Midbrain (tissue), 1 donor: Measurements from ENCODE around the gene ADCY10.
"Not testable (repeated sequence)": the region's sequence is repeated elsewhere in the genome, so short reads cannot be mapped to it uniquely, and the experiment has no call there.

ENCODE experiments used
- DNase-seq: peaks from one replicate; lab custom pipeline; 2025; lab: John Stamatoyannopoulos, UW

The ADCY10 gene

GRCh38 chr1:167806676-167807075, 107.3 kb downstream of the ADCY10 start:
- not testable (repeated sequence) for DNase-seq

DNA sequence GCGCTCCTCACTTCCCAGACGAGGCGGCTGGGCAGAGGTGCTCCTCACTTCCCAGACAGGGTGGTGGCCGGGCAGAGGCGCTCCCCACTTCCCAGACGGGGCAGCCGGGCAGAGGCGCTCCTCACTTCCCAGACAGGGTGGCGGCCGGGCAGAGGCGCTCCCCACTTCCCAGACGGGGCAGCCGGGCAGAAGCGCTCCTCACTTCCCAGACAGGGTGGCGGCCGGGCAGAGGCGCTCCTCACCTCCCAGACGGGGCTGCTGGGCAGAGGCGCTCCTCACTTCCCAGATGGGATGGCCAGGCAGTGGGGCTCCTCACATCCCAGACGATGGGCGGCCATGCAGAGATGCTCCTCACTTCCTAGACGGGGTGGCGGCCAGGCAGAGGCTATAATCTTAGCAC, 107.7 kb downstream of the ADCY10 start:
- not testable (repeated sequence) for DNase-seq

- DNase-seq = no peak
These were observed 108.8 kb downstream of the ADCY10 start for GRCh38 chr1:167805041-167805556.

DNA sequence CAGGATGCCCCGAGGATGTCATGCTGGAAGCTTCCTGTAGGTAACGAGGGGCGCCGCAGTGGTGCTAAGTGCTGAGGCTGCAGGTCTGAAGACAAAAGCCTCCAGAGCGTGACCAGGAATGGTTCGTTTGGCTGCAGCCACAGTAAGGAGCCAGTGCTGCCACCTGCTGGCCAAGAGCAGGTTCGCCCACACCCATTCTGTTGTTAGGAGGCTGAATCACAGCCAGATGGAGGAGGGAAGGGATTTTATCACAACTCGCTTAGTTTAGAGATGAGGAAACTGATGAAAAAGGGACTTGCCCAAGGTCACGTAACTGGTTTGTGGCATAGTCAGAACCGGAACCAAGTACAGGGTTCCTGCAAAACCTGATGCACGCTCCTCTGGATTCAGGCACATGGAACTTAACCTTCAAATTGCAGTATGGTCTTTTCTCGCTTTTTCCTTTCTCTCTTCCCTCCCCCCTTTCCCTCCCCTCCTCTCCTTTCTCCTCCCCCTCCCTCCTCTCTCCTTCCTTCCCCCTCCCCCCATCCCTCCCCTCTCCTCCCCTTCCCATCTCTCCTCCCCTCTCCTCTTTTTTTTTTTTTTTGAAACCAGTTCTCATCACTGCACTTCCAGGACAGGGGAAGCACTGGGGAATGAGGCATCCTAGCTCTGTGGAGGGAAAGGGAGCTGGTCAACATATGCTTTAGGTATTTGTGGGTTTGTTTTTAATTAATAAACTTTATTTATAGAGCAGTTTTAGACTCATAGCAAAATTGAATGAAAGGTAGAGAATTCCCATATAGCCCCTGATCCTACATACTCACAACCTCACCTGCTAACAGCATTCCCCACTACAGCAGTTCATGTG, 110.4 kb downstream of the ADCY10 start:
- peak; percentile 88 for DNase-seq

DNA sequence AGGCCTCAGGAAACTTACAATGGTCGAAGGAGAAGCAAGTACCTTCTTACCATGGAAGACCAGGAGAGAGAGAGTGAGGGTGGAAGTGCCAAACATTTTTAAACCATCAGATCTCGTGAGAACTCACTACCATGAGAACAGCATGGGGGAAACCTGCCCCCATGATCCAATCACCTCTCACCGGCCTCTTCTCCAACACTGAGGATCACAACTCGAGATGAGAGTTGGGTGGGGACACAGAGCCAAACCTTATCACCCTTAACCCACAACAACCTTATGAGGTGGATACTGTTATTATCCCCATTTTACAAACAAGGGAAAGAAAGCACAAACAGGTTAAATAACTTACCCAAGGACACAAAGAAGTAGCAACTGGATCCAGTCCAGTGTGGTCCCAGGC, 111.7 kb downstream of the ADCY10 start:
- no peak for DNase-seq

DNA sequence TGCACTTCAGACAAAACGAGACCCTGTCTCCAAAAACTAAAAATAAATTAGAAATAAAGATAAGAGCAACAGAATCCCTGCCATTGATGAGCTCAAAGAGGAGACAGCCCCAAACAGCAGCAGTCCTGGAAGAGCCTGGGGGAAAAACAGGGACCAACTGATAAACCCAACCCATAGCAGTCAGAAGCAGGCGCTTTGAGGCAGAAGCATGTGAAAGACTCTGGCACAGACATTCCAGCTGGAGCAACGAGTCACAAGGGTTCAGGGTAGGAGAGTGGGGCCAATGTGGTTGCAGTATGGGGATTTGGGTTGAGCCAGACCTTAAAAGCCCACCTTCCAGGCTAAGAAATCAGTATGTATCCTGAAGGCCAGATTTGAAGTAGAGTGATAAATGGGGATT, 113.7 kb downstream of the ADCY10 start:
- DNase-seq = no peak

DNA sequence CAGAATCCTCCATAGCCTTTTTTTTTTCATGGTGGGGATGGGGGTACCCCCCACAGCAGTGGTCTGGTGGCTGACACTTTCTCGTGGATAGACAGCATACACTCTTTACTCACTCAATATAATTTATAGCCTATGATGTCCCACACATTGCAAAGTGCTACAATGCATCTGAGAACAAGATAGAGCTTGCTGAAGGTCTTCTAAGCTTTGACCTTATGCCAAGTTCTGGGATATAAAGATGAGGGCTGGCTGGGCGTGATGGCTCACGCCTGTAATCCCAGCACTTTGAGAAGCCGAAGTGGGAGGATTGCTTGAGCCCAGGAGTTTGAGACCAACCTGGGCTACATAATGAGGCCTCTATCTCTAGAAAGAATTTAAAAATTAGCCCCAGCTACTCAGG, 114.2 kb downstream of the ADCY10 start:
- DNase-seq = no peak

- no peak for DNase-seq
These were observed 115.0 kb downstream of the ADCY10 start for GRCh38 chr1:167798952-167799351.

DNA sequence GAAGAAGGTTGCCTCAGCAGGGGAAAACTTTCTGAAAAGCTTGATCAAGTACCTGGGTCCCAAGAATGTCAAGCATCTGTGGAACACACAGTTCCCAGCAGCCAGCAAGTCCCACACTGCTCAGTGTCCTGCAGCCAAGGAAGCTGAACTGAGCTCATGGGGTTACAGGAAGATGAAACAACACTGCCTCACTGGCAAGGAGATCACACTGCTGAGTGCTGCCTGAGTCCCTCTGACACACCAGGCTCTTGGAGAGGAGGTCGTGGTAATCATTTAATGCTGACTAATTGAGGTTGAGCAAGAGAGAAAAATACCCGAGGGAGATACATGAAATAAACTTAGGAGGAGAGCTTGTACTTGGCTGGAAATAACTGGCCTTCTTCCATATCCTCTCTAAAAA, 116.9 kb downstream of the ADCY10 start:
- peak; percentile 48 for DNase-seq

- no peak for DNase-seq
These were observed 117.9 kb downstream of the ADCY10 start for GRCh38 chr1:167795810-167796740.

GRCh38 chr1:167794043-167794442, 119.9 kb downstream of the ADCY10 start:
- no peak for DNase-seq

- no peak for DNase-seq
These were observed 121.8 kb downstream of the ADCY10 start for GRCh38 chr1:167792188-167792565.

DNA sequence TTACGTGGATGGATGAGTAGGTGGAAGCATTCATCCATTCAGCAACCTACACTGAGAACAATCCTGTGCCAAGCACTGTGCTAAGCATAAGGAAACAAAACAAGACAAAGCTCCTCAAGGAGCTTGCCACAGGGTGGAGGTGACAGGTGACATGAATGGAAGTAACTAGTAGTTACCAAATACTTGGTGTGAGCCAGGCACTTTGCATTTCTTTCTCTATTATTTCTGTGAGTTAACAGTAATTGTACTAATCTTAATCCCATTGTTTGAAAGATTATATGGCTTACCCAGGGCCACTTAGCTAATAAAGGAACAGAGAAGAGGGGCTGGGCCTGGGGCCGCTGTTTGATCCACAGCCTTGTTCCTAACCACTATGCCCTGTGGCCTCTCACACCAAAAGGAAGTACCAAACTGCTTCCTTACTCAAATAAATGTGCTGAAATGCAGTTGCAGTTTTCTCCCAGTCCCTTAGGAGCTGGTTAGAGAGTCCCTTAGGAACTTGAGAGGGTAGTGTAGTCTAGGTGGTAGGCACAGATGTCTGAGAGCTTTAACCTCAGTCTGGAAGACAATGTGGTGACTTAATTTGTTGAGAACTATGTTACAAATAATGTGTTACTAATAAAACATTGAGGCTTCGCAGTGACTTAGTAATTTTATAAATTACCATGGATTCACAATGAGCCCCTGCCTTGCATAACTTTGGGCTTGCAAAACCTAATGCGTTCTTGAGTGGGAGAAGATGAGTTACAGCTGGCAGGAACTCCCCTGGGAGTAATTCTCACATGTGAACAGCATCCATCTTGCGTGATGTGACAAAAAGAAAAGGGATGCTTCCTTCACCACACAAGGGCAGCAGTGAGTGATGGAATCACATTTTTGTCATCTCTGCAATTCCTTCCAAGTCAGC, 122.4 kb downstream of the ADCY10 start:
- no peak for DNase-seq

- DNase-seq = no peak
These were observed 123.8 kb downstream of the ADCY10 start for GRCh38 chr1:167790117-167790516.

DNA sequence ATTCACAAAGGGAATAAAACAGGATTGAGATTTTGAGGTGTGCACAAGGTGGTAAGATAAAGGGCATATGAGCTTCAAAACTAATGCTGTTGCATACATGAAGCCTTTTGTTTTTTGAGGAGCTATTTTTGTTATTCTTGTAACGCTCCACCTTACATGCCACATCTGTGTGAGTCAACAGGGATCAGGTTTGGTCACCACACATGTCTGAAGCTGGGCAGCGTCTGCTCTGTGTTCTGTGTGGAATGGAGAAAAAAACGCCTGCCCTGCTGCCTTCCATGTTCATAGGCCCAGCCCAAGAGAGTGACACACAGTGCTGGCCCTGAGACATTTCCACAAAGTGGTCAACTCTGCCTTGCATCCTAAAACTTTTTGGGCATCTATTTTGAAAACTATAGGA, 124.4 kb downstream of the ADCY10 start:
- DNase-seq = no peak

GRCh38 chr1:167786502-167786901, 127.4 kb downstream of the ADCY10 start:
- DNase-seq = no peak

GRCh38 chr1:167784876-167785550, 128.9 kb downstream of the ADCY10 start:
- no peak for DNase-seq

DNA sequence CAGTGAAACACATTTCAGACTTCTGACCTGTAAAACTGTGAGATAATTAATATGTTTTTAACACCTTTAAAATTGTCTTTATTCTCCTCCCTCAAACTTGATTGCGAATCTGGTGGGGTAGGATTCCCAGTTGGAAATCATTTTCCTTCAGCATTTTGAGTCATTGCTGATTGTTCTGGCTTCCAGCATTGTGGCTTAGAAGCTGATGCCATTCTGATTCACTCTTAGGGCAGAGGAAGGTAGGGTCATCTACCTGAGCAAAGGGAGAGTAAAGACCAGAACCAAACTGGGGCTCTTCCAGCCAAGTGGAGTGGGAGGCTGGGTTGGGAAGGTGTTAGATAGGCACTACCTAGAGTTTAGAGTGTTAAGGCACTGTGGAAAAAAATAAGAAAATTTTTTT, 131.0 kb downstream of the ADCY10 start:
- no peak for DNase-seq

GRCh38 chr1:167781558-167781957, 132.4 kb downstream of the ADCY10 start:
- no peak for DNase-seq

GRCh38 chr1:167777269-167777650, 136.7 kb downstream of the ADCY10 start:
- no peak for DNase-seq

DNA sequence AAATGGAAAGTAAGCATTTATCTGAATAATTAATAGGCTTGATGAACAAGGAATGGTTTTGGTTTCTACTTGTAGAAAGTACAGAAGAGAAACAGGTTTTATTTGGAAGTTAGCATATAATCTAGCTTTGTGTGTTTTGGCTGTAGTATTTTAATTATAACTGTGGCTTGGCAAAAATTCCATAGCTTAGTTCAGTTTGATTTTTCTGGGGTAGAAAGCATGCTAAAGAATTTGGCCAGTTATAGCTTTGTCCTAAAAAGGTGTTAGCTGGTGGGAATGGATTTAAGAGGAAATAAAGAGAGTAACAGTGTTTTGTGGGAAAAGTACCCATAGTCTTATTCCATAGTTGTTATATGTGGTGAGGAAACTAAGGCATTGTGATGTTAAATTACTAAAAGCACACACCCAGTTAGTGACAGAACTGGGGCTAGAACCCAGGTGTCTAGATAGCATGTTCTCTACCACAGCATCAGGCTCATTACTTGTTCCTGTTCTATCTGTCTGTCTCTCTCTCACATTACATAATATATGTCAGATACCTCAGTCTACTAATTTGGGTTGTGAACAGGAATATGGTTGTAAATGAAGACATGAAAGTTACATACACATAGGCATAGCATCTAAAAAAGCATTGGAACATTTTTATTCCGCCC, 137.2 kb downstream of the ADCY10 start:
- DNase-seq = no peak
